ENCODE measurements around the gene AMBRA1.

AMBRA1 gene

GRCh38 chr11:46387919-46388618 lies 205.8 kb downstream of the AMBRA1 start:
- no peak overlapping the region for H2AFZ ChIP-seq (ENCODE audit: low read depth, low read length)
- no peaks in the 10 kb centered on the region for H3K9me3 ChIP-seq (ENCODE audit: control insufficient read depth, low read length)
- no peak overlapping the region for H3K9ac ChIP-seq (ENCODE audit: low read length)
- H3K27me3 ChIP-seq (ENCODE audit: control insufficient read depth in 1 of 2, insufficient read depth in 1 of 2, low read length in 2 of 2), result peaks cover 46 to 53% of the 10 kb centered on the region in 2 experiments
- no peak overlapping the region for H2BK120ac ChIP-seq (ENCODE audit: low read depth, low read length)
- H2BK5ac ChIP-seq (ENCODE audit: low read depth, low read length, poor library complexity, severe bottlenecking), result no peak overlapping the region
- no peak overlapping the region for H4K91ac ChIP-seq (ENCODE audit: low read length)
- H3K4ac ChIP-seq (ENCODE audit: low read depth in 1 of 2, low read length in 2 of 2), result no peak overlapping the region
- no peak overlapping the region for H2AK5ac ChIP-seq (ENCODE audit: low read length, severe bottlenecking)
- no peak overlapping the region for H3K4me3 ChIP-seq (ENCODE audit: insufficient read depth in 1 of 2, low read depth in 1 of 2, low read length in 2 of 2)
- H3K27ac ChIP-seq (ENCODE audit: low read length, poor library complexity, severe bottlenecking), result no peak overlapping the region
- peaks cover 44% of the 10 kb centered on the region for H3K4me1 ChIP-seq (ENCODE audit: control insufficient read depth, insufficient read depth, low read depth, low read length)
- 30% methylated on average over 24 of the region's 24 CpGs for WGBS
- no peak overlapping the region for H4K8ac ChIP-seq (ENCODE audit: low read length)
- peak overlapping the region in 1 of 2 experiments; percentile 44 for H3K14ac ChIP-seq (ENCODE audit: low read length in 2 of 2)
- DNase-seq, result no peak
- no peaks in the 10 kb centered on the region for H3K36me3 ChIP-seq (ENCODE audit: control insufficient read depth in 1 of 2, insufficient read depth in 2 of 2, low read depth in 1 of 2, low read length in 2 of 2)
- no peak overlapping the region for H2BK12ac ChIP-seq (ENCODE audit: low read length in 2 of 2)
- no peak overlapping the region for H2BK15ac ChIP-seq (ENCODE audit: low read depth, poor library complexity, severe bottlenecking)
- no peak overlapping the region for H3K23ac ChIP-seq (ENCODE audit: low read length in 2 of 2)
- no peak overlapping the region for H3K4me2 ChIP-seq (ENCODE audit: low read length, poor library complexity, severe bottlenecking)
- H3K18ac ChIP-seq (ENCODE audit: low read depth in 1 of 2, low read length in 2 of 2), result no peak overlapping the region
- H3K79me1 ChIP-seq (replicated peaks; ENCODE audit: low read length, poor library complexity, severe bottlenecking), result no peaks in the 10 kb centered on the region

DNA sequence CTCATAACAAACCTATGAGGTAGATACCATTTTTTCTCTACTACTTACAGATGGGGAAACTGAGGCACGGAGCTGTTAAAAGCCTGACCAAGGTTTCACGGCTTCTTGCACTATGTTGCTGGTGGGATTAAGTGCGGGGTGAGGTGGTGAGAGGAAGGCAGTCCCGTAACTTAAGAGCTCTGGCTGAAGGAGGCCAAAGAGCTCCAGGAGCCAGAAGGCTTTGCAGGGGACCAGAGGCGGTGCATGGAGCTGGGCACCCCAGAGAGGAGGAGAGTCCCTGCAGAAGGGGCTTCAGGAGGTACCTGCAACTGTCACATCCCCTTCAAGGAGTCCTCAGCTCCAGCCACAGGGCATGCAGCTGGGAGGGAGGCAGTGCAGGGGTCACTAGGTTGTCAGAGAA lies 206.4 kb downstream of the AMBRA1 start:
- no peak overlapping the region for H3K14ac ChIP-seq (ENCODE audit: low read length in 2 of 2)

DNA sequence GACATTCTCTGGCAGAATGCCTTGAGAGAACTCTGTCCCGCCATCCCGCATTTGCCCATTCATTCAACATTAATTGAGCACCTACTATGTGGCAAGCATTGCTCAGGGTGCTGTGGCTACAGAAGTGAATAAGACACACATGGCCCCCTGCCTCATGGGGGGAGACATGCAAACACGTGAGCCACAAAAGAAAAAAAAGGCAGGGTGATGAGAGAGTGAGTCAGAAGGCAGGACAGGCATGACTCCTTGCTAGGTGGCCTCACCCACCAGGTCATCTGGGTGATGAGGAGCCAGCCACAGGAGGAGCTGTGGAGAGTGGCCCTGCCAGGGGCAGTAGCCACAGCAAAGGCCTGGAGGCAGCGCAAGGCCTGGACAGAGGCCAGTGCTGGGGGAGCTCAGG lies 207.1 kb downstream of the AMBRA1 start:
- WGBS, result 90% methylated on average over 4 of the region's 4 CpGs
- Histone ChIP-seq H2BK120ac (ENCODE audit: low read depth, low read length) (no peak overlapping the region), H3K23ac (ENCODE audit: low read length in 2 of 2) (no peak overlapping the region), H3K14ac (ENCODE audit: low read length in 2 of 2) (no peak overlapping the region), H3K4ac (ENCODE audit: low read depth in 1 of 2, low read length in 2 of 2) (no peak overlapping the region), H2BK15ac (ENCODE audit: low read depth, poor library complexity, severe bottlenecking) (no peak overlapping the region), H3K9ac (ENCODE audit: low read length) (no peak overlapping the region), H3K4me3 (ENCODE audit: insufficient read depth in 1 of 2, low read depth in 1 of 2, low read length in 2 of 2) (no peak overlapping the region), H3K27me3 (ENCODE audit: control insufficient read depth in 1 of 2, insufficient read depth in 1 of 2, low read length in 2 of 2) (peaks cover 49 to 66% of the 10 kb centered on the region in 2 experiments), H3K79me1 (replicated peaks; ENCODE audit: low read length, poor library complexity, severe bottlenecking) (peaks cover 1% of the 10 kb centered on the region), H3K4me2 (ENCODE audit: low read length, poor library complexity, severe bottlenecking) (no peak overlapping the region), H3K18ac (ENCODE audit: low read depth in 1 of 2, low read length in 2 of 2) (no peak overlapping the region), H2AK5ac (ENCODE audit: low read length, severe bottlenecking) (no peak overlapping the region), H4K8ac (ENCODE audit: low read length) (no peak overlapping the region), H2AFZ (ENCODE audit: low read depth, low read length) (no peak overlapping the region), H3K27ac (ENCODE audit: low read length, poor library complexity, severe bottlenecking) (no peak overlapping the region), H2BK5ac (ENCODE audit: low read depth, low read length, poor library complexity, severe bottlenecking) (no peak overlapping the region), H3K9me3 (ENCODE audit: control insufficient read depth, low read length) (no peaks in the 10 kb centered on the region), H3K4me1 (ENCODE audit: control insufficient read depth, insufficient read depth, low read depth, low read length) (peaks cover 46% of the 10 kb centered on the region), H3K36me3 (ENCODE audit: control insufficient read depth in 1 of 2, insufficient read depth in 2 of 2, low read depth in 1 of 2, low read length in 2 of 2) (no peaks in the 10 kb centered on the region), H2BK12ac (ENCODE audit: low read length in 2 of 2) (no peak overlapping the region), H4K91ac (ENCODE audit: low read length) (no peak overlapping the region)
- DNase-seq, result no peak

More for the DNA sequence above, 206.4 kb downstream of the AMBRA1 start:
- H3K18ac ChIP-seq (ENCODE audit: low read depth in 1 of 2, low read length in 2 of 2), result no peak overlapping the region
- no peak overlapping the region for H2BK5ac ChIP-seq (ENCODE audit: low read depth, low read length, poor library complexity, severe bottlenecking)
- H4K8ac ChIP-seq (ENCODE audit: low read length), result no peak overlapping the region
- no peak overlapping the region for H2AFZ ChIP-seq (ENCODE audit: low read depth, low read length)
- no peak overlapping the region for H2BK120ac ChIP-seq (ENCODE audit: low read depth, low read length)
- no peaks in the 10 kb centered on the region for H3K36me3 ChIP-seq (ENCODE audit: control insufficient read depth in 1 of 2, insufficient read depth in 2 of 2, low read depth in 1 of 2, low read length in 2 of 2)
- WGBS, result 85% methylated on average over 5 of the region's 5 CpGs
- H2BK15ac ChIP-seq (ENCODE audit: low read depth, poor library complexity, severe bottlenecking), result no peak overlapping the region
- no peak overlapping the region for H3K4me3 ChIP-seq (ENCODE audit: insufficient read depth in 1 of 2, low read depth in 1 of 2, low read length in 2 of 2)
- no peak overlapping the region for H2AK5ac ChIP-seq (ENCODE audit: low read length, severe bottlenecking)
- no peak overlapping the region for H3K4me2 ChIP-seq (ENCODE audit: low read length, poor library complexity, severe bottlenecking)
- DNase-seq, result no peak
- H3K27me3 ChIP-seq (ENCODE audit: control insufficient read depth in 1 of 2, insufficient read depth in 1 of 2, low read length in 2 of 2), result peaks cover 49 to 59% of the 10 kb centered on the region in 2 experiments
- H3K27ac ChIP-seq (ENCODE audit: low read length, poor library complexity, severe bottlenecking), result no peak overlapping the region
- H4K91ac ChIP-seq (ENCODE audit: low read length), result no peak overlapping the region
- H3K9me3 ChIP-seq (ENCODE audit: control insufficient read depth, low read length), result no peaks in the 10 kb centered on the region
- no peaks in the 10 kb centered on the region for H3K79me1 ChIP-seq (replicated peaks; ENCODE audit: low read length, poor library complexity, severe bottlenecking)
- H3K4me1 ChIP-seq (ENCODE audit: control insufficient read depth, insufficient read depth, low read depth, low read length), result peaks cover 46% of the 10 kb centered on the region
- no peak overlapping the region for H2BK12ac ChIP-seq (ENCODE audit: low read length in 2 of 2)
- H3K23ac ChIP-seq (ENCODE audit: low read length in 2 of 2), result no peak overlapping the region
- no peak overlapping the region for H3K9ac ChIP-seq (ENCODE audit: low read length)
- no peak overlapping the region for H3K4ac ChIP-seq (ENCODE audit: low read depth in 1 of 2, low read length in 2 of 2)

DNA sequence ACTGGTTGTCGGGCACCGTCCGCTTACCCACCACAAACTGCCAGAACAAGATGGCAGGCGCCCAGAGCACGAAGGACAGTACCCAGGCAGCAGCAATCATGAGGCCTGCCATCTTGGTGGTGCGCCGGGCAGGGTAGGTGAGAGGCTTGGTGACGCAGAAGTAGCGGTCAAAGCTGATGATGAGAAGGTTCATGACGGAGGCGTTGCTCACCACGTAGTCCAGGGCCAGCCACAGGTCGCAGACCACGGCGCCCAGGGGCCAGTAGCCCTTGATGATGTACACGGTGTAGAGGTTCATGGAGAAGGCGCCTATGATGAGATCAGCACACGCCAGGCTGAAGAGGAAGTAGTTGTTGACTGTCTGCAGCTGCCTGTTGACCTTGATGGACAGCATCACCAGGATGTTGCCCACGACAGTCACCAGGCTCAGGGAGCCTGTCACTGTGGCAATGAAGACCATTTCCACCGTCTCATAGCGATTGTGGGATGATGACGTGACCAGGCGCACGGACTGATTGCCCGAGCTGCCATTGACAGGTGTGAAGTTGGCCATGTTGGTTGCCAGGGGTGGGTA lies 207.7 kb downstream of the AMBRA1 start:
- no peak overlapping the region for H3K4ac ChIP-seq (ENCODE audit: low read depth in 1 of 2, low read length in 2 of 2)
- no peak overlapping the region for H4K91ac ChIP-seq (ENCODE audit: low read length)
- H2AK5ac ChIP-seq (ENCODE audit: low read length, severe bottlenecking), result no peak overlapping the region
- no peak for DNase-seq
- H2BK12ac ChIP-seq (ENCODE audit: low read length in 2 of 2), result no peak overlapping the region
- H3K36me3 ChIP-seq (ENCODE audit: control insufficient read depth in 1 of 2, insufficient read depth in 2 of 2, low read depth in 1 of 2, low read length in 2 of 2), result no peaks in the 10 kb centered on the region
- no peak overlapping the region for H3K9ac ChIP-seq (ENCODE audit: low read length)
- H3K4me2 ChIP-seq (ENCODE audit: low read length, poor library complexity, severe bottlenecking), result no peak overlapping the region
- peaks cover 49 to 63% of the 10 kb centered on the region in 2 experiments for H3K27me3 ChIP-seq (ENCODE audit: control insufficient read depth in 1 of 2, insufficient read depth in 1 of 2, low read length in 2 of 2)
- H3K9me3 ChIP-seq (ENCODE audit: control insufficient read depth, low read length), result no peaks in the 10 kb centered on the region
- H4K8ac ChIP-seq (ENCODE audit: low read length), result no peak overlapping the region
- H2BK5ac ChIP-seq (ENCODE audit: low read depth, low read length, poor library complexity, severe bottlenecking), result no peak overlapping the region
- H2AFZ ChIP-seq (ENCODE audit: low read depth, low read length), result no peak overlapping the region
- H3K23ac ChIP-seq (ENCODE audit: low read length in 2 of 2), result no peak overlapping the region
- no peak overlapping the region for H3K14ac ChIP-seq (ENCODE audit: low read length in 2 of 2)
- H3K79me1 ChIP-seq (replicated peaks; ENCODE audit: low read length, poor library complexity, severe bottlenecking), result peaks cover 1% of the 10 kb centered on the region
- no peak overlapping the region for H3K18ac ChIP-seq (ENCODE audit: low read depth in 1 of 2, low read length in 2 of 2)
- peaks cover 44% of the 10 kb centered on the region for H3K4me1 ChIP-seq (ENCODE audit: control insufficient read depth, insufficient read depth, low read depth, low read length)
- WGBS, result 97% methylated on average over 25 of the region's 25 CpGs
- no peak overlapping the region for H3K27ac ChIP-seq (ENCODE audit: low read length, poor library complexity, severe bottlenecking)
- no peak overlapping the region for H2BK120ac ChIP-seq (ENCODE audit: low read depth, low read length)
- no peak overlapping the region for H2BK15ac ChIP-seq (ENCODE audit: low read depth, poor library complexity, severe bottlenecking)
- no peak overlapping the region for H3K4me3 ChIP-seq (ENCODE audit: insufficient read depth in 1 of 2, low read depth in 1 of 2, low read length in 2 of 2)
